K562 (cell line): ENCODE measurements around the gene CA6. TPM values are rescaled to one million over a fixed set of nuclear protein-coding genes. Genes with fewer than 3 reads are reported as not detected.
A peak's percentile ranks its signal among the peaks of the same experiment; 100 is the strongest.

Experiments
- ATAC-seq: fragments of 200-7000 bp; cut with Tn5 transposase; 3 replicates; pipeline ENCODE4 v1.9.1; 2020; ENCODE audit warnings: moderate library complexity
- BruUV-seq: library from RNA; stranded (reverse); fragments of 400-500 nt; replicated peaks from 2 replicates; lab custom pipeline; 2021; lab: Mats Ljungman, UMichigan
- CTCF ChIA-PET: fragments of 300-600 bp; formaldehyde crosslinking; extraction: SDS; loops from one replicate; lab custom pipeline; 2021; ENCODE audit warnings: low intra/inter-chr PET ratio; lab: Yijun Ruan, JAX
- POLR2A ChIA-PET: fragments of 300-600, 350-650 bp; sonication (Branson Sonifier 250); formaldehyde crosslinking; extraction: SDS; loops from one replicate; lab custom pipeline; 2021; ENCODE audit warnings: antibody characterized with exemption, inconsistent platforms; lab: Yijun Ruan, JAX
- DNase-seq, 4 experiments: peaks; one replicate each; pipeline versions ENCODE4 v3.0.0 to v3.0.0-alpha.2; 2011 to 2018; ENCODE audit warnings: low spot score in 3 of 4, mixed read lengths in 3 of 4; ENCODE audit errors: extremely low read depth in 1 of 4
- FAIRE-seq: peaks from 2 replicates; lab custom pipeline; 2011; peaks lifted over from hg19 to GRCh38; lab: Jason Lieb, UNC
- H2AFZ ChIP-seq: 2 replicates; pipeline ENCODE4 v1.6.0; 2011; ENCODE audit warnings: low read depth, low read length, control low read depth, inconsistent platforms
- H3K27ac ChIP-seq: fragments of 200-600 bp; 3 replicates; pipeline ENCODE4 v1.8.0; 2011; ENCODE audit warnings: low read depth, mild to moderate bottlenecking, control low read depth, inconsistent platforms, low read length, moderate library complexity, mixed read lengths; ENCODE audit errors: extremely low read depth
- H3K27me3 ChIP-seq, 2 experiments: fragments of 300-600 bp in 1 of 2; 2 replicates in 1 of 2; 3 replicates in 1 of 2; pipeline versions ENCODE4 v1.6.0 to v1.8.0; 2011; ENCODE audit warnings: inconsistent platforms in 2 of 2, low read length in 2 of 2, mild to moderate bottlenecking in 1 of 2, mixed read lengths in 1 of 2, moderate library complexity in 1 of 2; ENCODE audit not compliant: control insufficient read depth in 2 of 2, insufficient read depth in 2 of 2
- H3K36me3 ChIP-seq: fragments of 300-600 bp; 3 replicates; pipeline ENCODE4 v1.8.0; 2011; ENCODE audit warnings: mild to moderate bottlenecking, low read length, inconsistent platforms; ENCODE audit not compliant: control insufficient read depth, insufficient read depth
- H3K4me1 ChIP-seq, 2 experiments: fragments of 200-600 bp in 1 of 2; replicated peaks in 1 of 2; 2 replicates in 1 of 2; 3 replicates in 1 of 2; pipeline versions ENCODE4 v1.5.1 to v1.8.0; 2011; ENCODE audit warnings: inconsistent platforms in 2 of 2, low read length in 2 of 2, mild to moderate bottlenecking in 1 of 2, mixed read lengths in 1 of 2, moderate library complexity in 1 of 2; ENCODE audit not compliant: control insufficient read depth in 2 of 2, insufficient read depth in 2 of 2
- H3K4me2 ChIP-seq: 2 replicates; pipeline ENCODE4 v1.6.1; 2011; ENCODE audit warnings: low read length, control low read depth, inconsistent platforms, mixed read lengths; ENCODE audit not compliant: insufficient read depth
- H3K4me3 ChIP-seq: fragments of 200-600 bp; sonication (generic), shearing (Covaris generic); 2 replicates; pipeline ENCODE4 v1.5.1; 2016; ENCODE audit warnings: control low read depth, inconsistent platforms
- H3K79me2 ChIP-seq: fragments of 200-600 bp; 3 replicates; pipeline ENCODE4 v1.8.0; 2011; ENCODE audit warnings: low read length, inconsistent platforms; ENCODE audit not compliant: control insufficient read depth, insufficient read depth
- H3K9ac ChIP-seq, 2 experiments: 2 replicates each; pipeline versions ENCODE4 v1.6.0 to v1.6.1; 2011; ENCODE audit warnings: low read depth in 2 of 2, low read length in 2 of 2, control low read depth in 1 of 2, inconsistent platforms in 1 of 2, mild to moderate bottlenecking in 1 of 2, mixed read lengths in 1 of 2; ENCODE audit not compliant: insufficient read depth in 1 of 2
- H3K9me1 ChIP-seq: one replicate; pipeline ENCODE4 v1.6.0; 2011; ENCODE audit warnings: inconsistent platforms, mild to moderate bottlenecking, low read length, moderate library complexity; ENCODE audit not compliant: control insufficient read depth, insufficient read depth
- H3K9me3 ChIP-seq: replicated peaks from 2 replicates; pipeline ENCODE4 v1.5.1; 2011; ENCODE audit warnings: low read depth, low read length, inconsistent platforms; ENCODE audit not compliant: control insufficient read depth, insufficient read depth
- H4K20me1 ChIP-seq: replicated peaks from 2 replicates; pipeline ENCODE4 v1.6.1; 2011; ENCODE audit warnings: low read length, inconsistent platforms, mixed read lengths; ENCODE audit not compliant: control insufficient read depth, insufficient read depth
- ATF7 ChIP-seq: fragments of 450-650 bp; IDR thresholded peaks from 2 replicates; pipeline ENCODE4 v1.7.1; 2014; ENCODE audit warnings: mild to moderate bottlenecking, moderate library complexity
- BACH1 ChIP-seq: fragments of 200-800 bp; sonication (Bioruptor generic); IDR thresholded peaks from 2 replicates; pipeline ENCODE4 v1.6.1; 2016; ENCODE audit warnings: missing genetic modification characterization, missing compliant biosample characterization
- BDP1 ChIP-seq: IDR thresholded peaks from 3 replicates; pipeline ENCODE4 v1.6.1; 2011; ENCODE audit not compliant: insufficient read length, insufficient read depth
- E2F3 ChIP-seq: fragments of 250-450 bp; sonication (Bioruptor Pico); IDR thresholded peaks from 2 replicates; pipeline ENCODE4 v1.4.0; 2020; ENCODE audit warnings: mild to moderate bottlenecking
- EP400 ChIP-seq: fragments of 450-650 bp; IDR thresholded peaks from 2 replicates; pipeline ENCODE4 v1.6.1; 2017; ENCODE audit warnings: antibody characterized with exemption, mild to moderate bottlenecking, moderate library complexity
- GATAD2B ChIP-seq: fragments of 450-650 bp; IDR thresholded peaks from 2 replicates; pipeline ENCODE4 v1.6.1; 2017; ENCODE audit warnings: mild to moderate bottlenecking, borderline replicate concordance
- HDAC3 ChIP-seq: fragments of 450-650 bp; IDR thresholded peaks from 2 replicates; pipeline ENCODE4 v1.6.1; 2018; ENCODE audit warnings: borderline replicate concordance, mild to moderate bottlenecking, moderate library complexity; ENCODE audit not compliant: partially characterized antibody
- IFI16 ChIP-seq: fragments of 250-450 bp; sonication (Bioruptor Pico); IDR thresholded peaks from 2 replicates; pipeline ENCODE4 v2.1.2; 2022; ENCODE audit warnings: mild to moderate bottlenecking, inconsistent platforms
- NFE2L1 ChIP-seq: fragments of 450-650 bp; IDR thresholded peaks from 2 replicates; pipeline ENCODE4 v1.6.1; 2016; ENCODE audit warnings: missing genetic modification characterization, low read depth, mild to moderate bottlenecking, missing compliant biosample characterization, moderate library complexity, borderline replicate concordance
- RBM22 ChIP-seq: fragments of 200-400 bp; formaldehyde crosslinking; IDR thresholded peaks from 2 replicates; pipeline ENCODE4 v1.6.1; 2018; ENCODE audit warnings: low read length, low read depth; ENCODE audit not compliant: poor library complexity, severe bottlenecking
- SMAD3 ChIP-seq: fragments of 450-650 bp; formaldehyde crosslinking; conservative IDR thresholded peaks from 2 replicates; pipeline ENCODE4 v1.4.0; 2020; ENCODE audit warnings: mild to moderate bottlenecking
- TEAD2 ChIP-seq: fragments of 450-650 bp; IDR thresholded peaks from 2 replicates; pipeline ENCODE4 v1.6.1; 2016; ENCODE audit warnings: missing genetic modification characterization, control low read depth, missing compliant biosample characterization
- ZNF77 ChIP-seq: fragments of 250-450 bp; sonication (Bioruptor Pico); IDR thresholded peaks from 2 replicates; pipeline ENCODE4 v1.5.0; 2020
- WGBS: fragments of 100-300 bp; shearing (Covaris generic); methylation state at CpG from one replicate; pipeline ENCODE4 v1.1.6; 2016; ENCODE audit warnings: low coverage, mixed read lengths; ENCODE audit not compliant: insufficient coverage; ENCODE audit errors: missing lambda C conversion rate; 5-methylcytosine and 5-hydroxymethylcytosine counted together
- in situ Hi-C: fragments of 300-500 bp; cut with MboI; formaldehyde crosslinking; loops from 4 replicates; pipeline ENCODE4 v1.15.0; 2018; ENCODE audit warnings: inconsistent platforms, mixed read lengths
- intact Hi-C: fragments of 100-400 bp; cut with micrococcal nuclease; formaldehyde crosslinking; loops from 2 replicates; pipeline ENCODE4 v1.14.2; 2022
- polyA plus RNA-seq, 8 experiments: library from polyadenylated mRNA; depleted of rRNA in 4 of 8; stranded (reverse) in 5 of 8; unstranded in 3 of 8; fragments of >200 nt; fragmentation: Nextera tagmentation in 2 of 8; fragmentation: Illumina TruSeq in 1 of 8; extraction: Ambion mirVana in 2 of 8; extraction: Trizol in 1 of 8; gene quantifications; 2 replicates each; pipeline versions ENCODE4 v1.2.1 to v1.2.3, GENCODE V29; 2011 to 2014; ENCODE audit warnings: inconsistent platforms in 1 of 8, missing spikeins in 1 of 8
- total RNA-seq, 7 experiments: library from RNA; depleted of rRNA in 6 of 7; stranded (reverse); fragments of >200 nt in 6 of 7; fragmentation: Illumina TruSeq in 2 of 7; extraction: Trizol in 2 of 7; gene quantifications; 2 replicates each; pipeline versions ENCODE4 v1.2.1 to v1.2.3, GENCODE V29; 2011 to 2021; ENCODE audit warnings: low replicate concordance in 1 of 7
- TF ChIP-seq, protein P1 (sequence below): fragments of 250-450 bp; sonication (Bioruptor Pico); IDR thresholded peaks from 2 replicates; pipeline ENCODE4 v1.5.0; 2020; ENCODE audit warnings: mild to moderate bottlenecking, borderline replicate concordance
- TF ChIP-seq, protein P2 (sequence below): fragments of 250-450 bp; sonication (Bioruptor Pico); IDR thresholded peaks from 2 replicates; pipeline ENCODE4 v1.4.0; 2020; ENCODE audit warnings: mild to moderate bottlenecking, moderate library complexity, borderline replicate concordance
- TF ChIP-seq, protein P3 (sequence below): fragments of 250-450 bp; sonication (Bioruptor Pico); IDR thresholded peaks from 2 replicates; pipeline ENCODE4 v1.5.0; 2021

CA6 gene
- total and polyA plus RNA-seq, 9 of the 15 experiments (the other 6 are each of a cell fraction or from before 2014, with no cell fraction given), result not detected

DNA sequence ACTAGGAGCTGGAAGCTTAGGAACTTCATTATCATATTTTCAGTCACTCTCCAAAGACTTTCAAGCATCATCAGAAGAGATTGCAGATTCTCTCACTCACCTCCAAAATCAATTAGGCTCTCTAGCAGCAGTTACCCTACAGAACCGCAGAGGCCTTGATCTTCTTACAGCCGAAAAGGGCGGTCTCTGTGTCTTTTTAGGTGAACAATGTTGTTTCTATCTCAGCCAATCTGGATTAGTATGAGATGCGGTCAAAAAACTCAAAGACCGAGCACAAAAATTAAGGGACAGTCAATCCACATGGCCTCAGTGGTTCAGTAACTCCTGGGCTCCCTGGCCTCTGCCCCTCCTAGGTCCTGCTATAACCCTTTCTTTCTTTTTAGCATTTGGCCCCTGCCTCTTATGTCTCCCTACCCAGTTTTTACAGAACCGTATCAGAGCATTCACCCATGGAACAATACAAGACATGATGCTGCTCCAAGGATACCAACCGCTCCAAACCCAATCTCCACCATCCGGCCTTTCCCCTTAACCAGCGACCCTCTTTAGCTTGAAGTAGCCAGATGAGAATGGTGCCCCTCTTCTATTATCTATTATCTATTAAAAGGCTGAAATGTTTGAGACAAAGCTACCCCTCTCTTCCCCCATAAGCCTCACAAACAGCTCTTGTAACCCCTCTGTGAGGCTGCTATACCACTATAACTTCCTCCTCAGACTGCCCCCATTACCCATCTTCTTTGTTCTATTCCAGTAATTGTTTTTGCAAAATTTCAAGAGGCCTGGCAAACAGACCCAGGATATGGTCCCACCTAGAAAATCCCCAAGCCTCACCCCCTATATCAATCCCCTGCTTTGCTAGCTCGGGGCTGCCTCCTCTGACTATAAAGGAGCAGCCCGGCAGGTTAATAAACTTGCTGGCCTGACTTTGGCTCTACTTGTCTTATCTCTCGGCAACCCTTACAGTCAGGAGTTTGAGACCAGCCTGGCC lies 18.7 kb upstream of the CA6 start:
- ATAC-seq, result no peak
- intact Hi-C loops (no loop called here), in situ Hi-C loops (no loop called here)
- TF ChIP-seq ATF7 (no peak), BDP1 (no peak), ZNF77 (CRISPR knock-in tag) (no peak), BACH1 (tag) (no peak), RBM22 (no peak), NFE2L1 (tag) (no peak), TEAD2 (tag) (no peak), SMAD3 (CRISPR knock-in tag) (no peak), IFI16 (CRISPR knock-in tag) (no peak), EP400 (no peak), GATAD2B (no peak), E2F3 (no peak), HDAC3 (no peak)
- TF ChIP-seq, protein P1, sequence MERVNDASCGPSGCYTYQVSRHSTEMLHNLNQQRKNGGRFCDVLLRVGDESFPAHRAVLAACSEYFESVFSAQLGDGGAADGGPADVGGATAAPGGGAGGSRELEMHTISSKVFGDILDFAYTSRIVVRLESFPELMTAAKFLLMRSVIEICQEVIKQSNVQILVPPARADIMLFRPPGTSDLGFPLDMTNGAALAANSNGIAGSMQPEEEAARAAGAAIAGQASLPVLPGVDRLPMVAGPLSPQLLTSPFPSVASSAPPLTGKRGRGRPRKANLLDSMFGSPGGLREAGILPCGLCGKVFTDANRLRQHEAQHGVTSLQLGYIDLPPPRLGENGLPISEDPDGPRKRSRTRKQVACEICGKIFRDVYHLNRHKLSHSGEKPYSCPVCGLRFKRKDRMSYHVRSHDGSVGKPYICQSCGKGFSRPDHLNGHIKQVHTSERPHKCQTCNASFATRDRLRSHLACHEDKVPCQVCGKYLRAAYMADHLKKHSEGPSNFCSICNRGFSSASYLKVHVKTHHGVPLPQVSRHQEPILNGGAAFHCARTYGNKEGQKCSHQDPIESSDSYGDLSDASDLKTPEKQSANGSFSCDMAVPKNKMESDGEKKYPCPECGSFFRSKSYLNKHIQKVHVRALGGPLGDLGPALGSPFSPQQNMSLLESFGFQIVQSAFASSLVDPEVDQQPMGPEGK (CRISPR knock-in tag), result no peak
- TF ChIP-seq, protein P2, sequence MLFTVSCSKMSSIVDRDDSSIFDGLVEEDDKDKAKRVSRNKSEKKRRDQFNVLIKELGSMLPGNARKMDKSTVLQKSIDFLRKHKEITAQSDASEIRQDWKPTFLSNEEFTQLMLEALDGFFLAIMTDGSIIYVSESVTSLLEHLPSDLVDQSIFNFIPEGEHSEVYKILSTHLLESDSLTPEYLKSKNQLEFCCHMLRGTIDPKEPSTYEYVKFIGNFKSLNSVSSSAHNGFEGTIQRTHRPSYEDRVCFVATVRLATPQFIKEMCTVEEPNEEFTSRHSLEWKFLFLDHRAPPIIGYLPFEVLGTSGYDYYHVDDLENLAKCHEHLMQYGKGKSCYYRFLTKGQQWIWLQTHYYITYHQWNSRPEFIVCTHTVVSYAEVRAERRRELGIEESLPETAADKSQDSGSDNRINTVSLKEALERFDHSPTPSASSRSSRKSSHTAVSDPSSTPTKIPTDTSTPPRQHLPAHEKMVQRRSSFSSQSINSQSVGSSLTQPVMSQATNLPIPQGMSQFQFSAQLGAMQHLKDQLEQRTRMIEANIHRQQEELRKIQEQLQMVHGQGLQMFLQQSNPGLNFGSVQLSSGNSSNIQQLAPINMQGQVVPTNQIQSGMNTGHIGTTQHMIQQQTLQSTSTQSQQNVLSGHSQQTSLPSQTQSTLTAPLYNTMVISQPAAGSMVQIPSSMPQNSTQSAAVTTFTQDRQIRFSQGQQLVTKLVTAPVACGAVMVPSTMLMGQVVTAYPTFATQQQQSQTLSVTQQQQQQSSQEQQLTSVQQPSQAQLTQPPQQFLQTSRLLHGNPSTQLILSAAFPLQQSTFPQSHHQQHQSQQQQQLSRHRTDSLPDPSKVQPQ (CRISPR knock-in tag), result no peak
- TF ChIP-seq, protein P3, sequence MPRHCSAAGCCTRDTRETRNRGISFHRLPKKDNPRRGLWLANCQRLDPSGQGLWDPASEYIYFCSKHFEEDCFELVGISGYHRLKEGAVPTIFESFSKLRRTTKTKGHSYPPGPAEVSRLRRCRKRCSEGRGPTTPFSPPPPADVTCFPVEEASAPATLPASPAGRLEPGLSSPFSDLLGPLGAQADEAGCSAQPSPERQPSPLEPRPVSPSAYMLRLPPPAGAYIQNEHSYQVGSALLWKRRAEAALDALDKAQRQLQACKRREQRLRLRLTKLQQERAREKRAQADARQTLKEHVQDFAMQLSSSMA (CRISPR knock-in tag), result no peak
- no peak overlapping the region for H2AFZ ChIP-seq
- H3K27ac ChIP-seq, result no peak overlapping the region
- no TSS peak for BruUV-seq
- ChIA-PET POLR2A (interaction anchor here (1.1 kb wide), 1 partner anchor 894 kb away, joined by 3 read pairs; no protein-coding TSS in a partner anchor), CTCF (no interaction called here)
- no peaks in the 10 kb centered on the region for H4K20me1 ChIP-seq
- 4% methylated on average over 12 of the region's 12 CpGs for WGBS
- H3K79me2 ChIP-seq, result no peaks in the 10 kb centered on the region
- H3K27me3 ChIP-seq, result peaks cover 34 to 63% of the 10 kb centered on the region in 2 experiments
- DNase-seq, result no peak
- H3K9ac ChIP-seq, result no peak overlapping the region
- no peak overlapping the region for H3K4me3 ChIP-seq
- no peaks in the 10 kb centered on the region for H3K9me3 ChIP-seq
- no peaks in the 10 kb centered on the region for H3K36me3 ChIP-seq
- FAIRE-seq, result peak; percentile 29
- 0 out of 5 replicates have a peak, but pooled peaks cover 0 to under 1% of the 10 kb centered on the region in 2 experiments for H3K4me1 ChIP-seq
- no peaks in the 10 kb centered on the region for H3K9me1 ChIP-seq
- no peak overlapping the region for H3K4me2 ChIP-seq
